Measurements from ENCODE around the gene XYLT2. TPM values are rescaled to one million over a fixed set of nuclear protein-coding genes. Genes with fewer than 3 reads are reported as not detected.

XYLT2 gene
- total RNA-seq, 4 donors from 2014 or later, result 17.7 to 41.3 (median 27.1) TPM

- Histone ChIP-seq H3K27me3 (no peaks in the 10 kb centered on the region), H3K36me3 (peaks cover 0 to 50% (median 0%) of the 10 kb centered on the region in 3 donors), H3K9me3 (no peaks in the 10 kb centered on the region), H3K4me3 (no peak overlapping the region), H3K27ac (no peak overlapping the region), H3K4me1 (peaks cover 0 to 7% (median 3%) of the 10 kb centered on the region in 4 donors)
- no peak for DNase-seq
- no peak for TF ChIP-seq POLR2A (IDR thresholded peaks at IDR 0.05)
- no peak for TF ChIP-seq CTCF (IDR thresholded peaks at IDR 0.05)
Measured at GRCh38 chr17:50364715-50365114, 18.8 kb downstream of the XYLT2 start.

DNA sequence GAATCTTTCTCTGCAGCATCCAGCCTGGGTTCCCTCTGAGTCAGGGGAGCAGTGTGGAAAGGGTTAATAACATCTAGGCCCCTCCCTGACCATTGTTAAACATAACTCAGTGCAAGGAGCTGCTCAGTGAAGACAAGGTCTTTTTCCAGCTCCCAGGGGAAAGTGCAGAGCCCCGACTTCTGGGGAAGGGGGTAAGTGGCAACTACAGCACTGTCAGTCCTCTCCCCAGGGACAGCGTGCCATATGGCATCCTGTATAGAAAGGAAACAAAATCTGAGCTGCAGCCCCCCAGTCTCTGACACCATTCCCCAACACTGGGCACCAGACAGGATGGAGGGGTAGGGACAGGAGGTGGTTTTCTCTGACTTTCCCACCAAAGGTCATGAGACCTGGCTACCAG, 19.2 kb downstream of the XYLT2 start:
- no peak for TF ChIP-seq CTCF (IDR thresholded peaks at IDR 0.05)
- no peak for TF ChIP-seq POLR2A (IDR thresholded peaks at IDR 0.05)
- Histone ChIP-seq H3K4me1 (peaks cover 0 to 7% (median 3%) of the 10 kb centered on the region in 4 donors), H3K36me3 (peaks cover 0 to 50% (median 0%) of the 10 kb centered on the region in 3 donors), H3K9me3 (no peaks in the 10 kb centered on the region), H3K27me3 (no peaks in the 10 kb centered on the region), H3K4me3 (no peak overlapping the region), H3K27ac (no peak overlapping the region)
- DNase-seq, result no peak

- Histone ChIP-seq H3K4me3 (no peak overlapping the region), H3K9me3 (no peaks in the 10 kb centered on the region), H3K27me3 (no peaks in the 10 kb centered on the region), H3K4me1 (peaks cover 0 to 7% (median 3%) of the 10 kb centered on the region in 4 donors), H3K27ac (no peak overlapping the region), H3K36me3 (peaks cover 0 to 56% (median 0%) of the 10 kb centered on the region in 3 donors)
- no peak for DNase-seq
- TF ChIP-seq POLR2A (IDR thresholded peaks at IDR 0.05) (no peak), CTCF (IDR thresholded peaks at IDR 0.05) (no peak)
Measured at GRCh38 chr17:50365649-50366393, 19.9 kb downstream of the XYLT2 start.

DNA sequence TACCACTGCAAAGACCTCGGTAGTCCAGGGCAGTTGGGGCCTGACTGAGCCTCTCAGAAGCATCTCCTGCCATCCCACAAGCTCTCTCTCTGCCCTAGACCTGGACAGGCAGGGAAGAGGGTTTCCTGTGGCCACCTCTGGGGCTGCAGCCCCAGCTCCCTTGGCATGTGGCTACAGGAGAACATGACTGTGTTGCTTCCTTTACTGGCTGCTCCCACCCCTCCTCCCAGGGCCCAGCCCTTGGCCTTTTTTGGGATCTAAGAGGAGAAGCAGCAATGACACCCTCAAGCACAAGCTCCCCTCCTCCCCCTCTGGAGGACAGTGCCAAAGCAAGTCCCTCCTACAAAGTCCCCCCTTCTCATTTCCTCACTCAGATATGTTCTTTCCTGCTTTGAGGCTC, 21.5 kb downstream of the XYLT2 start:
- peaks cover 0 to 56% (median 0%) of the 10 kb centered on the region in 3 donors for H3K36me3 ChIP-seq
- TF ChIP-seq POLR2A (IDR thresholded peaks at IDR 0.05) (no peak), CTCF (IDR thresholded peaks at IDR 0.05) (no peak)
- H3K27ac ChIP-seq, result no peak overlapping the region
- H3K27me3 ChIP-seq, result no peaks in the 10 kb centered on the region
- H3K4me3 ChIP-seq, result no peak overlapping the region
- no peak for DNase-seq
- no peaks in the 10 kb centered on the region for H3K9me3 ChIP-seq
- peaks cover 2 to 18% (median 5%) of the 10 kb centered on the region in 4 donors for H3K4me1 ChIP-seq

DNA sequence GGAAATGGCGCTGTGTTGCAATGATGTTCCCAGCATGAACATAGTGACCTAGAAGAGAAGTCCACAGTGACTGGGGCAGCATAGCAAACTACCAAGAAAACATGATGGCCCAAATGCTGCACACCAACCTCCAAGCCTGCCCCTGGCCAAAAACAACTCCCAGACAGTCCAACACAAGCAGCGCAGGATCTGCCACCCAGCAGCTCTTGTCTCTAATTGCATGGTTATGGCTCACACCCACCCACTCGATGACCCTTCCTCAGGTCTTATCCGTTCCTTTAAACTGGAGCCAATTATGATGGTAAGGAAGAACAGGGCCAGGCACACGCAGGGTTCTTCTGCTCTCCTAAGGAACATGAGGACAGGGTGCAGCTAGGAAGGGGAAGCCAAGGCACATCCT, 24.1 kb downstream of the XYLT2 start:
- TF ChIP-seq CTCF (IDR thresholded peaks at IDR 0.05), result no peak
- no peak for TF ChIP-seq POLR2A (IDR thresholded peaks at IDR 0.05)
- no peaks in the 10 kb centered on the region for H3K9me3 ChIP-seq
- no peak for DNase-seq
- no peaks in the 10 kb centered on the region for H3K27me3 ChIP-seq
- peaks cover 0 to 21% (median 5%) of the 10 kb centered on the region in 4 donors for H3K4me1 ChIP-seq
- H3K36me3 ChIP-seq, result peaks cover 0 to 56% (median 0%) of the 10 kb centered on the region in 3 donors
- no peak overlapping the region for H3K4me3 ChIP-seq
- H3K27ac ChIP-seq, result no peak overlapping the region
